T1000 (cell line): Measurements from ENCODE around the gene TPPP3.
"Not testable (repeated sequence)": the region's sequence is repeated elsewhere in the genome, so short reads cannot be mapped to it uniquely, and the experiment has no call there.

Experiments used
- DNase-seq: peaks from one replicate; lab custom pipeline; 2025; ENCODE audit warnings: mixed read lengths; lab: John Stamatoyannopoulos, UW

Gene TPPP3

DNA sequence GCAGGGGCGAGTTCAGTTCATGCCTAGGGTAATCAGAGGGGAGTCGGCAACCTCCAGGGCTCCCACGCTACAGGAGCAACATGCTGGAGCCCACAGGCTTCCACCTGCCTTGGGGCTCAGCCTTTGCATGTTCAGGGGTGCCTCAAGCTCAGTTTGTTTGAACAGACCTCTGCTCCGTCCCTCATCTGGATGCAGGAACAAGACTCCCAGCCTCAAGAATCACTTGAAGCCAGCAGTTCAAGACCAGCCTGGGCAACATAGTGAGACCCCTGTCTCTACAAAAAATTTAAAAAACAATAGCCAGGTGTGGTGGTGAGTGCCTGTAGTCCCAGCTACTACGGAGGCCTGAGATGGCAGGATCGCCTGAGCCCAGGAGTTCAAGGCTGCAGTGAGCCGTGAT lies 32.7 kb upstream of the TPPP3 start:
- DNase-seq: no peak

DNA sequence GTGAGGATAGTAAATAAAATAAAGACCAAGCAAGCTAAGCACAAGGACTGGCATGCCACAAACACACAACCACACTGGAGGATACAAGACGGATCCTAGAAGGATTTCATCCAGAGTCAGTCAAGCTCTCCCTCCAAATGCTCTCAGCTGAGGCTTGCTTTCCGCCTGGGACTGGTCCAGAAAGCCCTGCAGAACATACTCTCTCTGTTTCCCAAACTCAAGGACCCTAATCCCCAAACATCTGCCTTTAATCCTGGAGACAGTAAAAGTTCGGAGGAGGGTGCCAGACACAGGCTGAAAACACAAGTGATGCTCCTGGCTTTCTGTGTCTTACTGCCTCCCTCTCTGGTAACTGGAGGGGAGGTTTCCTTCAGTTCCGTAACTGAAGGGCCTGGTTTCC lies 32.3 kb upstream of the TPPP3 start:
- no peak for DNase-seq

DNA sequence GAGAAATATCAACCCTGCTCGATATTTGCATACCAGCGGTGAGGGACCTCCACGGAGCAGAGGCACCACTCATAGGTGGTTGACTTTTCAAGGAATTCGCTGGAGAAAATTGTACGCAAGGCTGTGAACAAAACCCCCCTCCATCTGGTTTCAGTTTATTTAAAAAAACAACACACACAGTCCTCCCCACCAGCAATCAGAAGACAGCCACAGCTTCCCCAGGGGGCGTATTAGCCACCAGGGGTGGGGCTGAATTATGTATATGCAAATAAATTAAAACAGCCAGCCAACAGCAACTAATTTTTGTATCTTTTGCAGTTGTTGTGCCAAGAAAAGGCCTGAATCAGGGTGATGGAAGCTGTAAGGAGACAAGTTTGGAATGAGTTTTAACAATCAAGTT lies 31.8 kb upstream of the TPPP3 start:
- no peak for DNase-seq

GRCh38 chr16:67424261-67424615 lies 30.9 kb upstream of the TPPP3 start:
- DNase-seq: no peak

DNA sequence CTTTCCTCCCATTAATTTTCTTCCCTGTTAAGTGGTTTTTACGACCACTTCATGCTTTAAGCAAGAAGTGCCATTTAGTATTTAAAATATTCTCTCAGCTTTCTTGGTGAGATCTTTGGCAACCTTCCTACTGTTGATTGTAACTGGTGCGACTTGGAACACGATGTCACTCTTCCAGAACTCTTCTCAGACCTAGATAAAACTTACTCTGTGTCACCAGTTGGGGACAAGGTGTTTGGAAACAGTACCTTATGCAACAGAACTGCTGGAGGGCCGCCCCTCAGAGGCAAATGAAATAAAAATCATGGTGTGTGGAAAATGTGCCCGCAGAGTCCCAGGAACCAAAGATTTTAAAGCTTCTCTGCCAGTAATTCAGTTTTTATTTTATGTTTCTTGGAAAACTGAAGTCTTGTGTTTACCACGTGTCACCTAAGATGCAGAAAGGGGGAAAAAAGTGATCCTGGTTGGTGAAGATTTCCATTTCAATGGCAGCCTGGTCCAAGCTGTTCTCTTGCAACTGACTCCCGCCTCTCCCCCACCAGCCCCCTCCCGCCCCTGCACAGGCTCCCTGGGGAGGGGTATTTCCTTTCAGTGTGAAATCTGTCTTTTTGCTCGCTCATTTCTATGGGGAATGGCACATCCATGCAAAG lies 30.4 kb upstream of the TPPP3 start:
- DNase-seq: no peak

DNA sequence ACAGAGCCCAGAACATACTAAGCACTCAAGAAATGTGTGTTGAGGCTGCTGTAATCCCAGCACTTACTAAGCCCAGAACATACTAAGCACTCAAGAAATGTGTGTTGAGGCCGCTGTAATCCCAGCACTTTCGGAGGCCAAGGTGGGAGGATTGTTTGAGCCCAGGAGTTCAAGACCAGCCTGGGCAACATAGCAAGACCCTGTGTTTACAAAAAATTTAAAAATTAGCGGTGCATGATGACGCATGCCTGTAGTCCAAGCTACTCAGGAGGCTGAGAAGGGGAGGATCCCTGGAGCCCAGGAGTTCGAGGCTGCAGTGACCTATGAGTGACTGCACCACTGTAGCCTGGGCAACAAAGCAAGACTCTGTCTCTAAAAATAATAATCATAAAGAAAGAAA lies 29.7 kb upstream of the TPPP3 start:
- DNase-seq: no peak

GRCh38 chr16:67421030-67421429 lies 27.7 kb upstream of the TPPP3 start:
- no peak for DNase-seq

- DNase-seq: no peak
Measured at GRCh38 chr16:67419931-67420330, 26.6 kb upstream of the TPPP3 start.

DNA sequence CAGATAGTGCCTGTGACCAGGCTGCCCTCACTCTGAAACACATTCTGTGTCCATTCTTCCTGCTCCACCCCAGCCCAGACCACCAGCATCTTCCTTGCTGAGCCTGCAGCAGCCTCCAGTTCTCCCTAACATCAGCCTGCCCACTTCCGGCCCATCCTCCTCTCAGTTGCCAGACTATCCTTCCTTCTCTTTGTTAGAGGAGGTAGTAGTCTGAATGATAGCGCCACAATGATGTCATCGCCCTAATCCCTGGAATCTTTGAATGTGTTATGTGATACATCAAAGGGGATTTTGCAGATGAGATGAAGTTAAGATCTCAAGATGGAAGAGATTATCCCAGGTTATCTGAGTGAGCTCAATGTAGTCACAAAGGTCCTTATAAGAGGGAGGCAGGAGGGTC lies 26.2 kb upstream of the TPPP3 start:
- DNase-seq: no peak

- DNase-seq: no peak
Measured at GRCh38 chr16:67417333-67418061, 24.2 kb upstream of the TPPP3 start.

- peak; percentile 45 for DNase-seq
Measured at GRCh38 chr16:67415872-67416793, 22.8 kb upstream of the TPPP3 start, which contains the start of gene ZDHHC1. Gene ZDHHC1 (minus strand): TSS chr16:67416477. CDS start chr16:67407775, 8,702 bp downstream.

GRCh38 chr16:67415421-67415820 lies 22.1 kb upstream of the TPPP3 start:
- DNase-seq: not testable (repeated sequence)

GRCh38 chr16:67413978-67414911 lies 20.9 kb upstream of the TPPP3 start:
- DNase-seq: no peak

DNA sequence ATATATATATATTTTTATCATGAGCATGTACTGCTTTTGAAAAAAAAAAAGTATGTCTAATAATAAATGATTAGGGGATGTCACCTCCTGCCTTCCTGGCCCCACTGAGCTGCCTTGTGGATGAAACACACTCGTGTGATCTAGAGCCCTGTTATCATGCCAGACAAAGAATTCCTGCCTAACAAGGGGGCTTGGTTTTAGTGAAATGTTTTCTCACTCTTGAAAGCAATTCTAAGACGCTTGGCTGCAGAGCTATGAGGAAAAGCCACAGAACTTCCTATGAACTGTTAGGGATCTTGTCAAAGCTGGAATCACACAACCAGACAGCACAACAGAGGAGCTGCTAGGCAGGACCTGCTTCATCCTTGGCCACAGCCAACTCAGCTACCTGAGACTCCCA lies 19.0 kb upstream of the TPPP3 start:
- no peak for DNase-seq

GRCh38 chr16:67411339-67411738 lies 18.0 kb upstream of the TPPP3 start:
- DNase-seq: no peak

DNA sequence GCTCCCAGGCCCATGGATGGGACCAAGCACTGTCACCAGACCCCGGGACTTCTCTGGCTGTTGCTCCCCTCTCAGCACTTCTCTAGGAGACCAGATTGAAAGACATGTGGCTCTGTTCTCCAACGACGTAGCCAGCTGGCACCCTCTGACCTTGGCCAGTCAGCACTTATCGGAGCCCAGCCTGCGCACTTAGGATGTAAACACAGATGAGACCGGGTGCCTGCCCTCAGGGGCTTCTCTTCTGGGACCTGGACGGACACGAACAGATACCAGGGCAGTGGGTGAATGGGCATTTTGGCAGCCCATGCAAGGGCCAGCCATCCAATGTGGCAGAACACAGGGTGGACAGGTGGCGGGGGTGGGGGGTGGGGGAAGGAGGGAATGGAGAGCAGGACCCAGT lies 16.3 kb upstream of the TPPP3 start:
- DNase-seq: no peak

- DNase-seq: no peak
Measured at GRCh38 chr16:67407788-67408452, 14.6 kb upstream of the TPPP3 start.

DNA sequence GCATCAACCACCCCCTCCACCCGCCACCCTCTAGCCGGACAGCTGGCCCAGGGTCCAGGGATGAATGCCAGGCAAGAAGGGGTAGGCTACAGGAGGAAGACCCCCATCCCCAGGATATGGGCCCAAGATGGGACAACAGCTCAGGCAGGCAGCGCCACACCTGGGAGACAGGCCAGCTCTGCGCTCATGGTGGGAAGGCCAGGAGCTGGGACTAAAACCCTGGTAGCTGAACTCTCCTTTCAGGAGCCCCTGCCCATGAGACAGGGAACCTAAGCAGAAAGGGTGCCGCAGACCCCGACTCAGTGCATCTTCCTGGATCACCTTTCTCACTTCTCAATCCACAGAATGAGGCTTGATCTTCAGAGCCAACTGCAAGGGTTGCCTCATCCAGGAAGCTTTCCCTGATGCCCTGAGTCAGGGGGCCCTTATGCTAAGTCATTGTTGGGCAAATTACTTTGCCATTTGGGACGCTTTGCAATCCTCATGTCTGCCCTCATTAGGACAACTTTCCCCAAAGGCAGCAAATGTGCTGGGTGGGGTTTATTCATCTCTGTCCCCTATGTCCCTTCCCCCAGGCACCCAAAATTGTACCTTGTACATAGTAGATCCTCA lies 14.0 kb upstream of the TPPP3 start:
- no peak for DNase-seq

DNA sequence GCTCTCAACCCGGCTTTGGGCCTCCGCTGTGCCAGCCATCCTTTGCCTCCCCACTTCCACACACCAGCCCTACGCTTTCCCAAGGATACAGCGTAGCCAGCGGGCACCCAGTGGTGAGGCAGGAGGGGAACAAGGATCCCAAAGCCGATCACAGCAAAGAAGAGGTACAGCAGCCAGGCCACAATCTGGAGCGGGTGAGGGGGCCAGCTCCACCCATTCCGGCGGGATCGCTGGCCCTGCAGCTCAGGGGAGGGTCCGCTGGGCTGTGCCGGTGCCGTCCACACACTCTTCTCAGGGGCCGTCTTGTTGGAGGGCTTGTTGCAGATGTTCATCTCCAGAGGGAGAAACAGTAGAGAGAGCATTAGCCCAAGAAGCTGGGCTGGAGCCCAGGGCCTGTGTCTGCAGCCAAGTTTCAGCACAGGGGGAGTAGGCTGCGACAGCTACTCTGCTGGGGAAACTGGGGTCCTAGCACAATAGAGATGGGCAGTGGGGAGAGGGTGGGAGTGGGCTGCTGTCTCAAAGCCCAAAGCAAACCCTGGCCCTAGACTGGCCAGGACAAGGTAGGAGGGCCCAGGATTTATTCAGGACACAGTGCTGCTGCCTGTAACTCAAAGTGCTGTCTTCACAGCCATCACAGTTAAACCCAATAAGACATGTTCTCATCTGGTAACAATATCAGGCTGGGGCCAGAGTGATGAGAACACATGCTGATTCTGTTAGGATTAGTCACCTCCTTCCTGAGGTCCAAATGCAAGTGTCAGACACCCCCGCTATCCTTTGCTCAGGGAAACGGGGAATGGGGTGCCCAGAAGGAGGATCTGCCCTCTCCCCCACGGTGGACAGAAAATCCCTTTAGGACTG lies 13.0 kb upstream of the TPPP3 start:
- no peak for DNase-seq

- DNase-seq: no peak
Measured at GRCh38 chr16:67405336-67405735, 12.0 kb upstream of the TPPP3 start.
